GM21737 (cell line): ENCODE results near the gene ATP6V1B1.

Source experiments
- ATAC-seq: cut with Tn5 transposase; IDR thresholded peaks from one replicate; pipeline ENCODE4 v1.9.1; 2021; ENCODE audit warnings: mild to moderate bottlenecking, moderate library complexity; ENCODE audit not compliant: unreplicated experiment

The ATP6V1B1 gene

DNA sequence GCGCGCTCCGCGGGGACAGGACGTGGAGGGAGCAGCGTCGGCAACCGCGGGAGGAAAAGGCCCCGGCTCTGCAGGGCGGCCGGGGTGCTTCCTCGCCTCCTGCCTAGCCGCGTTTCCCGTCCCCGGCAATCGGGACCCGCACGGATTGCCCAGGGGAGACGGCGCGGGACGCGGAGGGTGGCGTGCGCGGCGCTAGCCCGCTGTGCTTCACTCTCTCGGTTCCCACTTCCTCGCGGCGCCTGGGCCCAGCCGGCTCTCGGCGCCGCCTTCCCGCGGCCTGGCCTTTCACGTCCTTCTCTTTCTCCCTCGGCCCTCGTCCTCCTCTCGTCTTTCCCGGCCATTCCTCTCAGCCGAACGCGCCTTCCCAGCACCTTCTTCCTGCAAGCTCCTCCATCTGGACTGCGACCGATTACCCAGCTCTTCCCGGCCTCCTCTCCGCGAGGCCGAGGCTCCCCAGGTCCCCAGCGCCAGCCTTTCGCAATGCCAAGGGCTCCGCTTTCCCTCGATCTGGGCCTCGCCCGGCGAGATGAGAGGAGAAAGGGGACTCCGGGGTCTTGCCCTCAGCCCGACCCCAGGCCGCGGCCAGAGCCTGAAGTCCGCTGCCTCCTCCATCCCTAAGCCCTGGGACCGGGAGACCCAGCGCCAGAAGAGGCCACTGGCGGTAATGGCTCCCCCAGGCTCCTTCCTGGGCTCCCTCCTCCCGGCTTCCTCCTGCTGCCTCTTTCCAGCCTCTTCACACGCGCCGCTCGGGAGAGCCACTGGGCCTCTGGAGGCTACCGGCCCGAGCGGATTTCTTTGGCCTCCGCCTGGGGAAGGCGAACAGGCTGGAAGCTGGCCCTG is 34.3 kb upstream of the ATP6V1B1 start:
- ATAC-seq, result no peak

DNA sequence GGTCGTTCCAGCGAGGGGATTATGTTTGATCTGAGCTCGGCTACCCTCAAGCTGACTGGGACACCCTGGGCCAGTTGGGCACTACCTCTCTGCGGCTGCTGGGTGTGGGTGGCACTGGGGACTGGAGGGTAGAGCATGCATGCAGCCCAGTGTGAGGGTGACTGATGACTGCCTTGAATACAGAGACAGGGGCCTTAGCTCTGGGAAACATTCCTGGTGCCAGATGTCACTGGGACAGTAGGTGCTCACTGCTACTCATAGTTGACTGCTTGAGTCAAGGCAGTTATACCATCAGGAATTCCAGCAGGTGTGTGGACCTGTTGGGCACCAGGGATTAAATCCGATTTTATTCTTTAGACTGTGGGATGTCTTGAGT is 33.6 kb upstream of the ATP6V1B1 start:
- ATAC-seq, result no peak

DNA sequence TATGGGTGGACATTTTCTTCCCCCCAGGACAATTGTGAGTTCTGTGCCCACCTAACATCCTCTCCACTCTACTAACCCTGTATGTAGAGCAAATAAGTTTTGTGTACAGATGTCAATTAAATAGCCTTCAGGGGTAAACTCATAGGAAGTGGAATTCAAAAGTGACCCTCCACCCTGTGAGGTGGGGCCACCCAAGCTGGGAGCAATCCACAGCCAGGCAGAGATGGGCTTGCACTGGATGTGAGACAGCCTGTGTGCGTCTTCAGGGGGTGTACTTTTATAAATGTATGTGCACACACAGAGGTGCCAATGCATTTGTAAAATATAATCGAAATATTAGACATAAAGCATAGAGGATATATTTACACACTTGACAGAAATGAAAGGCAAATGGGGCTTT is 33.1 kb upstream of the ATP6V1B1 start:
- no peak for ATAC-seq

DNA sequence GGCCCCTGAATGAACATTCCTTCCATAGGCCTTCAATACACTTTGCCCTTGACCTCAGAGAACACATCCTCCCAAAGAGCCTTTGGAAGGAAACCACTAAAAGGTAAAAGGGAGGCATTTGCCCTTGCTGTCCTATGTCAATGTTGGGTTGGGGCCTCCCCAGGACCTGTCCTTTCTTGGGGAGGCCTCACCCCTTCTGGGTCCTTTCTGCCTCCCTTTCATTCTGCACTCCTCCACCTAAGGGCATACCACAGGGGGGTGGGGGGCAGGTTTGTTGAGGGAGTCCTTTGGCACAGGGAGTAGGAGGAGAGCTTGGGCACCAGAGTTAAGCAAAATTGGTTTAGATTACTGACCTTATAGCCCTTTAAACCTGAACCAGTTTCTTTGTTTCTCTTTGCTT is 32.5 kb upstream of the ATP6V1B1 start:
- no peak for ATAC-seq

DNA sequence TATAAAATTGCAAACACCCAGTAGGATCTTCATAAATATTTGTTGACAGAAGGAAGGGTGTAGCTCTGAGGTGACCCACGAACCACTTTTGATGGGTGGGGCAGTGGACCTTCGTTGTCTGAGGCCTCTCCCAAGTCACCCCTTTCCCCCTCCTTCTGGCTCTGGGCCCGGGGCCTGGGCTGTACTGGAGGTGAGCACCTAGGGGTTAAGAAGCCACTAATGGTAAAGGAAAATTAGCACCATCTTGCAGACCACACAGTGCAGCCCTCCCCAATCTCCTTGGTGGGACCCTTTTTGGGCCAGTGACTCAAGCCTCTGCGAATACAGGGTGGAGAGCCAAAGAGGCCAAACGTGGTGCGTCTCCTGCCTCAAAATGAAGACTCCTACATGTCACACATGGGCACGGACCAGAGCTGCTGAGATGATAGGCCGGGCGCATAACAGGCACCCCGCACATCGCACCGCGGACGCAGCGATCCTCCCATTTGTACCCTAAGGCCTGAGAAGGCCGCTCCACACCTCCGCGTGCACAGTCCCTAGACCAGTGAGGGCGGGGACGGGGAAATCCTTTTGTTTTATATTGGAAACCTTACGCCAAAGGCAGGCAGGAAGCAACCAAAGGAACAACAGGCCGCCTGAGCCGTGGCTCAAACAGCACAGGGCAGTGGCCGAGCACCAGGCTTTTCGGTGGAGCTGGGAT is 31.9 kb upstream of the ATP6V1B1 start:
- no peak for ATAC-seq

DNA sequence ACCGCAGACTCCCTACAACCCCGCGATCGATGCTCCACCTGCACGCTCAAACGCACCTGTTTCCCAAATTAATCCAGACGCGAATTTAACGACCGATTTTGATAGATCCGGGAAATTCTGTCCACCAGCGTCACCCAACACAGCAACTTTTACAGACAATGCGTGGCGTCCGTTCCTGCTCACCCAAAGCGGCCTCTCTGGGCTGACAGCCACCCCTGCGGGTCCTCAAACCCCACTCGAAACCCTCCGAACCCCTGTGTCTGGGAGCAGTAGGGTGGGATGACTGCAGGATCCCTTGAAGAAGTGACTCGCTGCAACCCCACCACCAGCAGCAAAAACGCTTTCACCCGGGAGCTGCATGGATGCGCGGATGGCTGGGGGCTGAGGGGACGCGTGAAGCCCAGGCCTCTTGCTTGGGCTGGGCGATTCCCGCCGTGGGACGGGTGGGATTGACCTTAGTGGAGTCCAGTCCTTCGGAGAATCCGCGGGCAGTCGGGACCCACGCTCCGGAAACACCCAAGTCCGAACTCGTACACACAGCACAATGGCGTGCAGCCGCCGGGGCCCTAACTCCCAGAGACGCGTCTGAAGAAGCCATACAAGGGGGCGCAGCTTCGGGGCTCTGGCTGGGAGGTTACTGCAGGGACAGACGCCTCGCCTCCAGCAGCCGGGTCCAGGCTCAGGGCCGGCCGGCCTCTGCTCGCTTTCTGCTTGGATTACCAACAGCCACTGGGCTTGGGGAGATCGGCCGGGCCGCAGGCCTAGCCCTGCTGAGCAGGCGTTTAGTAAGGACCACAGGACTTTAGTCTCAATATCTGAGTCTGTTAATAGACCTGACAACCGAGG is 31.1 kb upstream of the ATP6V1B1 start:
- ATAC-seq, result no peak

DNA sequence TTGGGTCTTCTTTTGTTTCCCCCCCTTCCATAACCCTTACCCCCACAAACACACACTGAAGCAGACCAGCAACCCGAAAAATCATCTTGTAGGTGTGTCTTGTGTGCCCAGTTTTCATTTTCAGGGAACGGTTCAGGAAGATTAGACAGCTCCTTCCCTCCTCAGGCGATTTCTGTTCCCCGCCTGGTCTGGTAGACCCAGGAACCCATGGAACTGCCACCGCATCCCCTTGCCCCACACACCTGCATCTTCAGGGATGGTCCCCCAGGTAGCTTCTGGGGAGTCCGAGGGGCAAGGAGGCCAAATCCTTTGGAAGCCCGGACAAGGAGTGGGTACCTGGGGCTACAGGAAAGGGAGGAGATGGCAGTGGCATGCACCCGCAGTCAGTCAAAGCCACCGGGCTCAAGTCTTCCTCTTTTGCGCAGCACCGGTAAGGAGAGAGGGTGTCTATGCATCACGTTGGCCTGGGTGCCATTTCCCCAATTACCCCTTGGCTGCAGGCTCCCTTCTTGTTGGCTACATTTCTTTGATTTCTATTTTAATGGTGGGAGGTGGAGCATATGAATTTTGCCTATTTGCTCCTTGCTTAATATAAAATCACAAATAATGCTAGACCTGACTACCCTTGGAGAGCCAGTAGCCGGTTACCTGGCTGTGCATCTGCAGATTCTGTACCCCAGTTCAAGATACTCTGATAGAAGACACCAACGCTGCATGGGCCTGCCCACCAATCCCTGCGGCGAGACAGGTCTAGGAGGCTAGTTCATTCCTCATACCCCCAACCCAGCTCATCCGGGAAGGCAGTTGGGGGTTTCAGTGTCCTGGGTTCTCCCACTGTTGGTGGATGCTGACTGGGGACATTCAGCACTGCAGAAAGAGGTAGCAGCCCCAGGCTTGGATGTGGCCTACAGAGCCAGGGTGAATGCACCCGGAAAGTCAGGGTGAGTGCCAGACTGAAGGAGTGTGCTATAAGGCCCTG is 30.0 kb upstream of the ATP6V1B1 start:
- no peak for ATAC-seq

DNA sequence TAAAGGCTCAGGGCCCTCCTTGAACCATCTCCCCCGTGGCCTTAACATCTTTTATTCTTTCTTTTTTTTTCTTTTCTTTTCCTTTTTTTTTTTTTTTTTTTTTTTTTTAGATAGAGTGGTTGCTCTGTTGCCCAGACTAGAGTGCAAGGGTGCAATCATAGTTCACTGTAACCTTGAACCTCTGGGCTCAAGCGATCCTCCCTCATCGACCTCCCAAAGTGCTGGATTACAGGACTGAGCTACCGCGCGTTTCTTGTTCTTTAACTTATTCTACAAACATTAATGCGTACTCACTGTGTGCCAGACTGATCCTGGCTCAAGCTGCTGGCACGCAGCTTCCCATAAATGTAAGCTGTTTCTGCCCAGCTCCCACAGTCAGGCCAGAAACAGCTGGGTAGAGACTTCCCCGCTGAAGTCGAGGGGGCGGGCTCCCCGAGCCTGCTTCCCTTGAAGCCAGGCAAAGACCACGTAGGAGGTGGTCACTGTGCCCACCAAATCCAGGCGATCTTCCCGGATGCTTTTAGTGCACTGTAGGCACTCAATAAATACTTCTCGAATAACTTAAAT is 29.2 kb upstream of the ATP6V1B1 start:
- no peak for ATAC-seq

DNA sequence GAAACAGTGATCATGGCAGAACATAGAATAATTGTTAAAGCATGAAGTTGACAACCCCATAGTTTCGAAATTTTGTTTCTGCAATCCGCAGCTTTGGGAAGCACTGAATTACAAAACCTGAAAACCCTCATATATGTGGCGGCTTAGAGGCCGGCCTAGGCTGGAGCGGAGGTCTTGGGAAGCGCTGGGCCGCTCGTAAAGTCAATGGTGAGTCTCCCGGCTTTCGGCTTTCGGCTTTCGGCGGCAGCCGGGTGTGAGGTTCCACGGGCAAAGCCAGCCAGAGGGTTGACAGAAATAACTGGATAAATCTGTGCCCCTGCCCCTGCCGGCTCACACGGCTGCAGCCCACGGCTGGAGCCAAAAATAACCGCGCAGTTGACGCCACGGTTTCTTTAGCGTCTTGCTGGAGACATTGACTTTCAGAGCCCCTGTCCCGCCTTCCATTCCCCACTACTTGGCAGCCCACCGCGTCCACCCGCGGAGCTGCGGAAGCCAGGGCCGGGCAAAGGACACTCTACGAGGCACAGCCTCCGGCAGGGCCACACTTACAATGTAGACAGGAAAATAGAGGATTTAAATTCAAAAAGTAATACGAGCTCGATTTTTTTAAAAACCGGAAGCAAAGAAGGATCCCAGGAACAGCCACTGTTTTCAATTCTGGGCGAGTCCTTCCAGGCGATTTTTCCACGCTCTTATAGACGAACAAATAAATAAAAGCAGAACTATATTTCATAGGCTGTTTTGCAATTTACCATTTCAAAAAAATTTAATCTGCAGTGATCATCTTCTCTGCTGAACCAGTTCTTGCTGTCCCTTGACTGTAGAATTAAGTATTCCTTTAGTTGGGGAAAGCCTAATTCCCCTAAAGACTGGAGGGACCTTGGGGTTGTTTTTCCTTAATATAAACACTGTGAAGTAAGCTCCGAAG is 28.3 kb upstream of the ATP6V1B1 start:
- no peak for ATAC-seq

DNA sequence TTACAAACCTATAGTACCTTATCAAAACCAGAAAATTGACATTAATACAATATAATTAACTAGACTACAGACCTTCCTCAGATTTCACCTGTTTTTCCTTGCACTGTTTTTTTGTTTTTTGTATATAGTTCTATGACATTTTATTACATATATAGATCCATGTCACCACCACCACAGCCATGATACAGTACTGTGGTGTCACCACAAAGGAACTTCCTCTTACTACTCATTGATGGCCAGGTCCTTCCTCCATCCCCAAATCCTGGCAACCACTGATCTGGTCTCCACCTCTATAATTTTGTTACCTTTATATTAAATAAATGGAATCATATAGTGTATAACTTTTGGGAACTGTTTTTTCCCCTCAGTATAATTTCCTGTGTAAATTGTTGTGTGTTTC is 19.4 kb upstream of the ATP6V1B1 start:
- no peak for ATAC-seq

DNA sequence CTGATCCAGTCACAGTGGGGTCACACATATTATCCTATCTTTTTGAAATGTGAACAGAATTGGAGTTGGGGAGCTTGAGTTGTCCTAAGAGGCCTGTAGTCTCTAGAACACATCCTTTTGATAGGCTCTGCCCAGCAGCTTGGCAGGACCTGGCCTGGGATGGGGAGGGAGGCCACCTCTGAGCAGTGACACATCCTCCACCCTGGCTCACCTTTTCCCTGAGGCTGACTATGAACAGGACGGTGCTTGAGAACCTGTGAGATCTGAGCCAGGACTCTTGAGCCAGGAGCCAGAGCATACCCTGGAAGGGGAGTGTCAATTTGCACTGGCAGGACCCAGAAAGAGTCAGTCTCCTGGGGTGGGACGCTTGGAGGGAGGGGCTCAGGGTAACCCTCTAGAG is 17.7 kb upstream of the ATP6V1B1 start:
- ATAC-seq, result no peak

DNA sequence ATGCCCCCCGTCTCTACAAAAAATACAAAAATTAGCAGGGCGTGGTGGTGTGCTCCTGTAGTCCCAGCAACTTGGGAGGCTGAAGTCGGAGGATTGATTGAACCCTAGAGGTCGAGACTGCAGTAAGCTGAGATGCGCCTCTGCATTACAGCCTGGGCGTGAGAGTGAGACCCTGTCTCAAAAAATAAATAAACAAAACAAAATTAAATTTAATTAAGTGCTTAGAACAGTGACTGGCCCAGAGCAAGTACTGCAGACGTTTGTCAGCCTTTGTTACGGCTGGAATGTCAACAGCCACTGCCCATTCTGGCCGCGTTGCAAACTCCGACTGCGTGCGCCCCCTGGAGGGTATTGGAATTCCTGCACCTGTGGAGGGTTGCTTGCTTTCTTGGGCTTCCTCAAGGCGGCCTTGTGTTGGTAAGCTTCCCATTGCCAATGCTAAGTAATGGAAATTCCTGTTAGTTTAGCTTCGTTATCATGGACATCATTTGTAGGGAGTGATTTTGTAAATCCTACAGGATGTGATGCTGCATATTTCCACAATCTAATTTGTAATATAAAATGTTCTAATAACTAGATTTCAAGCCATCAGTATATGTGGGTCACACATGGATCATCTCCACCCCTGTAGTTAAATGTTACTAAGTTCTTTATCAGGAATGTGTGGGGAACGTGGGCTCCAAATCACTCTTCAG is 15.9 kb upstream of the ATP6V1B1 start:
- ATAC-seq, result no peak

DNA sequence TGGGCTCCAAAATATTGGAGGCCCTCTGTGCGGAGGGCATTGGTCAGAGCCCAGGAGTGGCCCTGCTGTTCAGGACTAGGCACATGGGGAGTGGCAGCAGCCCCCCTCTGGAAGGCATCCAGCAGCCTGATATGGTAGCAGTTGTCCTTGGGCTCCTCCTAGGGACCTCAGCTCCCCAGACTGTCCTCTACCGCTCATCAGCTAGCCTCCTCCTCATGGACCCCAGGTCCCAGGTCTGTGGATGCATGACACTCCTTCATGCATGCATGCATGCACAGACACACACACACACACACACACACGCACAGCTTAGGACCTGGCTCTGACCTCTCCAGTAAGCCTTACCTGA is 15.4 kb upstream of the ATP6V1B1 start:
- no peak for ATAC-seq

DNA sequence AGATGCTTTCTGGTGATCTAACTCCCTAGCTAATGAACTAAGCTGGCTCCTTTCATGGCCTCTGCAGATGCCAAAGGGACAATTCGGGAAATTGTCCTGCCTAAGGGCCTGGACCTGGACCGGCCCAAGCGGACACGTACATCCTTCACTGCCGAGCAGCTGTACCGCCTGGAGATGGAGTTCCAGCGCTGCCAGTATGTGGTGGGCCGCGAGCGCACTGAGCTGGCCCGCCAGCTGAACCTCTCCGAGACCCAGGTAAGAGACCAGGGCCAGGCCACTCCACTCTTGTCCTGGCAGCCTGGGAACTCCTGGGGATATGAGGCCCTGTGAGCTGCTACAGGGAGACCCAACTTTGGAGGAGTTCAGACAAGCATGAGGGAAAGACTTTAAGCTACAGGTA is 14.7 kb upstream of the ATP6V1B1 start:
- ATAC-seq, result no peak

DNA sequence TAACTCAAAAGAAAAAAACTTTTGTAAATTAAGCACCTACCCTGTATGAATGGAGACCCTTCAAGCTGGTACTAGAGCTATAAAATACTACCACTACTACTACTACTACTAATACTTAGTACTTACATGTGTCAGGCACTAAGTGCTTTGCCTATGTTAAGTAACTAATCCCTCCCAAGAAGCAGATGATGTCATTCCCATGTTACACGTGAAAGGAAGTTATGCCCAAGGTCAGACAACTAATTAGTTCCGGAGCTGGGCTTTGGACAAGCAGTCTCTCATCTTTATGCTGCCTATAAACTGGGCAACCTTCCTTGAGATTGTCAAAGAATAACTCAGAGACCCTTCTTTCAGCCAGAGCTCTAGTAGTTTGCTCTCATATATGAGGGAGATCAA is 13.9 kb upstream of the ATP6V1B1 start:
- ATAC-seq, result no peak

DNA sequence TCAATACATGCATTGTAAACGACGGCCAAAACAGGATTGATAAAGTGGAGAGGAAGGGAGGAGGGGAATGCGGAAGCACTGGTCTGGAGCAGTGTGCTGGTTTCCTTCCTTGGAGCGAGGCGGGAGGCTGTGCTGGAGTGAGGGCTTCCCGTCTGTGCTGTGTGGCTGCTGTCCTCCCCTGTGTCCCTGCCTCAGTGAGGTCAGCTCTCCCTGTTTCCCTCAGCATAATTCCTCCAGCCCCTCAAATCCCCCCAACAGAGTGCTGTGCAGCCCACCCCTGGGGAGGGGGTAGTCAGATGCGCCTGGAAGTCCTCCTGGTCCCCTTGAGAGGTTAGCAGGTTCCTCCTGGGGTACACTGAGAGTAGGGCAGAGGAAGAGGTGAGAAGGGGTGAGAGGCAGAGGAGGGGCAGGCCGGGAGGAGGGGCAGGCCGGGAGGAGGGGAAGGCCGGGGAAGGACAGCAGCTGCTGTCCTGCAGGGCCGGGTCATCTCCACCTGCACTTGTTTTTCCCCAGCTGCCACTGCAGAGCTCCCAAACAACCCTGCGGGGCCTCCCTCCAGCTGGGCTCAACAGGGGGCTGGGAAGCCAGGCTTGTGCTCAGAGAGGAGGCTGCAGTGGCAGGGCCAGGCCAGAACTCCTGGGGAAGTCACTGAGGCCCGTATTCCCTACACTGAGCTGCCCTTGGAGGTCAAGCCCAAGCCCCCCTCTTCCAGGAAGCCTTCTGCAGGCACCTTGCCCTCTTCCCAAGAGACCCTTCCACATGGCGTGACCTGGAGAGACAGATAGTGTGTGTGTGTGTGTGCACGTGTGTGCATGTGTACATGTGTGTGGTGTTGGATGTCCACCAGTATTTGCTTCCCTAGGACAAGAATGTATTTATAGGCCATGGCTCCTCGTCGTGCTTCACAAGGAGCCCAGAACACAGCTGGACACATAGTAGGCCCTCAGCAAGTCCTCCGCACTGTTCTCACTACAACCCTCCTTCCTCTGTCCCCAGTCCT is 13.2 kb upstream of the ATP6V1B1 start:
- no peak for ATAC-seq

DNA sequence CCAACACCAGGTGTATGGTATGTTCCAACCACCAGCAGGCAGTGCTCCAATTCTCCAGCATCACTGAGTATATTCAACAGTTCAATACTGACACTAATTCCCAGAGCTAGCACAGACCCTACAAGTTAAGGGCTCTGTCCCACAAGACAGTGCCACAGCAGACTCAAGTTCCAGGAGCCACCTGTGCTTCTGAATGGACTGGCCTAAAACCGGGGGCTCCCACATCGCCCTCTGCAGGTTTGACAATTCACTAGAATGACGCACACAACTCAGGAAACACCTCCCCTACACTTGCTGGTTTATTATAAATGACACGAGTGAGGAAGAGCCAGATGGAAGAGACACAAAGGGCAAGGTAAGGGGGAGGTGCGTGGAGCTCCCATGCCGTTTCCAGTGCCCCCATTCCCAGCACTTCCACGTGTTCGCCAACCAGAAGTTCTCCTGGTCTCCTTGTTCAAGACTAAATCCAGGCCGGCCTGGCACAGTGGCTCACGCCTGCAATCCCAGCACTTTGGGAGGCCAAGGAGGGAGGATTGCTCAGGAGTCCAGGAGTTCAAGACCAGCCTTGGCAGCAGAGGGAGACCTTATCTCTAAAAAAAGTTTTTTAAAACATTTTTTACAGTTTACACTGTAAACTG is 12.2 kb upstream of the ATP6V1B1 start:
- no peak for ATAC-seq
